SK-N-SH (cell line): ENCODE measurements around the gene FOXG1. TPM values are rescaled to one million over a fixed set of nuclear protein-coding genes. Genes with fewer than 3 reads are reported as not detected.

ENCODE experiments used
- CTCF ChIA-PET: fragments of 300-600, 350-600 bp; formaldehyde crosslinking; extraction: SDS; loops from one replicate; lab custom pipeline; 2021; lab: Yijun Ruan, JAX
- POLR2A ChIA-PET: fragments of 350-600 bp; sonication (Branson Sonifier 250); formaldehyde crosslinking; extraction: SDS; loops from one replicate; lab custom pipeline; 2020; ENCODE audit warnings: antibody characterized with exemption, inconsistent platforms; lab: Yijun Ruan, JAX
- DNase-seq: peaks from one replicate; pipeline ENCODE4 v3.0.0; 2012
- H2AFZ ChIP-seq: fragments of 200-600 bp; sonication (generic); 2 replicates; pipeline ENCODE4 v1.8.1; 2016; ENCODE audit warnings: antibody characterized with exemption, mild to moderate bottlenecking, low read depth
- H3F3A ChIP-seq: fragments of 200-600 bp; sonication (generic); replicated peaks from 2 replicates; pipeline ENCODE3; 2016; ENCODE audit warnings: antibody characterized with exemption, mild to moderate bottlenecking; ENCODE audit not compliant: insufficient read depth
- H3K27ac ChIP-seq, 2 experiments: fragments of 200-500 bp in 1 of 2; fragments of 200-600 bp in 1 of 2; sonication (Bioruptor generic) in 1 of 2; sonication (generic), shearing (Covaris generic) in 1 of 2; 2 replicates each; pipeline versions ENCODE4 v1.5.1 to v1.6.1; 2014 to 2016; ENCODE audit warnings: low read depth in 2 of 2, inconsistent platforms in 1 of 2, low read length in 1 of 2, mild to moderate bottlenecking in 1 of 2, mixed read lengths in 1 of 2
- H3K27me3 ChIP-seq: fragments of 200-600 bp; sonication (generic), shearing (Covaris generic); 2 replicates; pipeline ENCODE4 v1.6.1; 2016; ENCODE audit warnings: mixed run types; ENCODE audit not compliant: insufficient read depth
- H3K36me3 ChIP-seq, 2 experiments: fragments of 200-500 bp in 1 of 2; fragments of 200-600 bp in 1 of 2; sonication (Bioruptor generic) in 1 of 2; sonication (generic) in 1 of 2; replicated peaks in 1 of 2; 2 replicates each; pipeline versions ENCODE3 to v1.5.1; 2014 to 2016; ENCODE audit warnings: low read length in 1 of 2, mild to moderate bottlenecking in 1 of 2; ENCODE audit not compliant: insufficient read depth in 2 of 2, control insufficient read depth in 1 of 2
- H3K4me1 ChIP-seq, 2 experiments: fragments of 200-500 bp in 1 of 2; fragments of 200-600 bp in 1 of 2; sonication (Bioruptor generic) in 1 of 2; sonication (generic), shearing (Covaris generic) in 1 of 2; 2 replicates each; pipeline versions ENCODE4 v1.5.1 to v1.6.1; 2014 to 2016; ENCODE audit warnings: low read depth in 1 of 2, low read length in 1 of 2, mixed run types in 1 of 2; ENCODE audit not compliant: insufficient read depth in 2 of 2, control insufficient read depth in 1 of 2
- H3K4me2 ChIP-seq: fragments of 200-600 bp; sonication (generic), shearing (Covaris generic); 2 replicates; pipeline ENCODE4 v1.6.1; 2017; ENCODE audit warnings: mixed run types
- H3K4me3 ChIP-seq, 2 experiments: fragments of 200-500 bp in 1 of 2; fragments of 200-600 bp in 1 of 2; sonication (Bioruptor generic) in 1 of 2; sonication (generic), shearing (Covaris generic) in 1 of 2; 2 replicates each; pipeline versions ENCODE4 v1.5.1 to v1.8.1; 2014 to 2016; ENCODE audit warnings: low read depth in 2 of 2, inconsistent platforms in 1 of 2, low read length in 1 of 2, mild to moderate bottlenecking in 1 of 2, mixed read lengths in 1 of 2, moderate library complexity in 1 of 2
- H3K79me2 ChIP-seq: fragments of 200-600 bp; sonication (generic); 2 replicates; pipeline ENCODE4 v1.8.1; 2017; ENCODE audit warnings: mild to moderate bottlenecking; ENCODE audit not compliant: insufficient read depth
- H3K9ac ChIP-seq: fragments of 200-600 bp; sonication (generic); 2 replicates; pipeline ENCODE4 v1.6.1; 2017; ENCODE audit warnings: mixed run types
- H3K9me2 ChIP-seq: fragments of 200-600 bp; sonication (generic); 2 replicates; pipeline ENCODE4 v1.6.1; 2017; ENCODE audit warnings: mixed run types
- H3K9me3 ChIP-seq: fragments of 200-600 bp; sonication (generic); 2 replicates; pipeline ENCODE4 v1.6.1; 2017; ENCODE audit warnings: mixed run types, mild to moderate bottlenecking, moderate library complexity
- H4K20me1 ChIP-seq: fragments of 200-600 bp; sonication (generic); 2 replicates; pipeline ENCODE4 v1.6.1; 2017; ENCODE audit warnings: mild to moderate bottlenecking, mixed run types; ENCODE audit not compliant: insufficient read depth
- CHD2 ChIP-seq: fragments of 150-350 bp; IDR thresholded peaks from 2 replicates; pipeline ENCODE4 v1.6.1; 2018; ENCODE audit warnings: low read length; ENCODE audit not compliant: partially characterized antibody
- ELF1 ChIP-seq: IDR thresholded peaks from 2 replicates; pipeline ENCODE4 v1.4.0; 2012
- EP300 ChIP-seq, 2 experiments: IDR thresholded peaks; 2 replicates each; pipeline versions ENCODE4 v1.4.0 to v1.6.1; 2012; ENCODE audit warnings: borderline replicate concordance in 1 of 2, low read depth in 1 of 2, low read length in 1 of 2
- EZH2phosphoT487 ChIP-seq: fragments of 200-600 bp; sonication (generic); IDR thresholded peaks from 2 replicates; pipeline ENCODE4 v1.6.1; 2017; ENCODE audit warnings: low read depth, mixed run types, mild to moderate bottlenecking, antibody characterized with exemption, moderate library complexity, borderline replicate concordance
- FOXJ3 ChIP-seq: sonication (generic); formaldehyde crosslinking; IDR thresholded peaks from 2 replicates; pipeline ENCODE4 v1.5.1; 2020; ENCODE audit warnings: mild to moderate bottlenecking, missing genetic modification reagents
- FOXM1 ChIP-seq: IDR thresholded peaks from 2 replicates; pipeline ENCODE4 v1.4.0; 2012; ENCODE audit warnings: low read depth, mild to moderate bottlenecking
- GABPA ChIP-seq: IDR thresholded peaks from 2 replicates; pipeline ENCODE4 v1.4.0; 2012; ENCODE audit warnings: low read depth, mild to moderate bottlenecking
- GATA2 ChIP-seq: sonication (generic); formaldehyde crosslinking; IDR thresholded peaks from 2 replicates; pipeline ENCODE4 v1.5.0; 2020; ENCODE audit warnings: mild to moderate bottlenecking, missing genetic modification reagents
- MAX ChIP-seq: IDR thresholded peaks from 2 replicates; pipeline ENCODE4 v1.4.0; 2012; ENCODE audit warnings: low read depth
- MEF2A ChIP-seq: IDR thresholded peaks from 2 replicates; pipeline ENCODE4 v1.4.0; 2012; ENCODE audit warnings: low read depth, borderline replicate concordance
- MXI1 ChIP-seq: IDR thresholded peaks from 2 replicates; pipeline ENCODE4 v1.6.1; 2012; ENCODE audit warnings: mild to moderate bottlenecking, low read depth, low read length, improper control_type of control experiment
- NFIC ChIP-seq: IDR thresholded peaks from 2 replicates; pipeline ENCODE4 v1.4.0; 2012; ENCODE audit warnings: borderline replicate concordance
- POLR2AphosphoS5 ChIP-seq: IDR thresholded peaks from 2 replicates; pipeline ENCODE4 v1.6.1; 2012; ENCODE audit warnings: low read depth, low read length
- REST ChIP-seq: IDR thresholded peaks from 2 replicates; pipeline ENCODE4 v1.6.1; 2012; ENCODE audit warnings: mild to moderate bottlenecking, low read depth, low read length, moderate library complexity
- RXRA ChIP-seq: IDR thresholded peaks from 2 replicates; pipeline ENCODE4 v1.4.0; 2012; ENCODE audit warnings: low read depth, mild to moderate bottlenecking, borderline replicate concordance
- SIN3A ChIP-seq: IDR thresholded peaks from 2 replicates; pipeline ENCODE4 v1.6.1; 2012; ENCODE audit warnings: low read depth, mild to moderate bottlenecking, low read length, moderate library complexity, borderline replicate concordance
- TAF1 ChIP-seq: IDR thresholded peaks from 2 replicates; pipeline ENCODE4 v1.6.1; 2012; ENCODE audit warnings: low read depth, mild to moderate bottlenecking, low read length, moderate library complexity, borderline replicate concordance
- TCF12 ChIP-seq: IDR thresholded peaks from 2 replicates; pipeline ENCODE4 v1.4.0; 2012
- TEAD4 ChIP-seq: IDR thresholded peaks from 2 replicates; pipeline ENCODE4 v1.4.0; 2012; ENCODE audit warnings: mild to moderate bottlenecking, borderline replicate concordance; ENCODE audit not compliant: insufficient read depth
- USF1 ChIP-seq: IDR thresholded peaks from 2 replicates; pipeline ENCODE4 v1.4.0; 2012; ENCODE audit warnings: low read depth, borderline replicate concordance
- WGBS: methylation state at CpG from one replicate; pipeline ENCODE4 v1.1.6; 2017; ENCODE audit warnings: low lambda C conversion rate; 5-methylcytosine and 5-hydroxymethylcytosine counted together
- polyA plus RNA-seq, 3 experiments: library from polyadenylated mRNA; depleted of rRNA; stranded (reverse); fragments of >200 nt; gene quantifications; 2 replicates each; pipeline ENCODE4 v1.2.3, GENCODE V29; 2012

Gene FOXG1
- polyA plus RNA-seq, 1 of the 3 experiments (the other 2 are of a cell fraction) = not detected

- 0 out of 2 replicates have a peak, but pooled peaks cover 3% of the 10 kb centered on the region for H3K9me2 ChIP-seq
- ChIA-PET CTCF (interaction anchor here (1.4 to 1.8 kb wide), 3 partner anchors 10 to 22 kb away, joined by 3 to 10 read pairs (median 4); no protein-coding TSS in a partner anchor), POLR2A (no interaction called here)
- H2AFZ ChIP-seq = no peak overlapping the region
- H3K9ac ChIP-seq = no peak overlapping the region
- no peak for DNase-seq
- H3K36me3 ChIP-seq = no peaks in the 10 kb centered on the region
- no peaks in the 10 kb centered on the region for H3F3A ChIP-seq
- peaks cover 60% of the 10 kb centered on the region for H3K27me3 ChIP-seq
- WGBS = 10% methylated on average over 7 of the region's 7 CpGs
- no peak overlapping the region for H3K4me2 ChIP-seq
- no peaks in the 10 kb centered on the region for H3K79me2 ChIP-seq
- no peaks in the 10 kb centered on the region for H4K20me1 ChIP-seq
- H3K4me3 ChIP-seq = no peak overlapping the region
- no peak overlapping the region for H3K27ac ChIP-seq
- no peaks in the 10 kb centered on the region for H3K9me3 ChIP-seq
- H3K4me1 ChIP-seq = no peaks in the 10 kb centered on the region
- no peak for TF ChIP-seq MEF2A
- TF ChIP-seq GABPA = no peak
- no peak for TF ChIP-seq TEAD4
- TF ChIP-seq EZH2phosphoT487 = no peak
- TF ChIP-seq EP300 (IDR thresholded peaks at IDR 0.05; ENCODE audit: borderline replicate concordance in 1 of 2, low read depth in 1 of 2, low read length in 1 of 2) = no peak
- TF ChIP-seq POLR2AphosphoS5 = no peak
- TF ChIP-seq CHD2 = no peak
- TF ChIP-seq FOXM1 = no peak
- no peak for TF ChIP-seq MXI1
- no peak for TF ChIP-seq NFIC
- TF ChIP-seq TCF12 = no peak
- TF ChIP-seq USF1 = no peak
- TF ChIP-seq FOXJ3 = no peak
- TF ChIP-seq ELF1 = no peak
- no peak for TF ChIP-seq RXRA
- no peak for TF ChIP-seq TAF1
- no peak for TF ChIP-seq MAX
- no peak for TF ChIP-seq SIN3A
- no peak for TF ChIP-seq GATA2 (CRISPR knock-in tag)
- no peak for TF ChIP-seq REST
These were observed 6.6 kb downstream of the FOXG1 start for GRCh38 chr14:28773176-28773575.
